HL-60 (cell line): ENCODE data around the gene SLC7A1.

Source experiments
- DNase-seq, 2 experiments: peaks; one replicate each; pipeline ENCODE4 v3.0.0-alpha.2; 2010 to 2020; ENCODE audit warnings: low read depth in 1 of 2, low spot score in 1 of 2
- H3K27ac ChIP-seq: fragments of 250-450 bp; sonication (Bioruptor Pico); replicated peaks from 2 replicates; pipeline ENCODE4 v1.5.1; 2020; ENCODE audit warnings: mild to moderate bottlenecking, moderate library complexity
- H3K27me3 ChIP-seq: fragments of 250-450 bp; sonication (Bioruptor Pico); 2 replicates; pipeline ENCODE4 v1.5.1; 2021; ENCODE audit warnings: mild to moderate bottlenecking, moderate library complexity; ENCODE audit not compliant: insufficient read depth, poor library complexity, severe bottlenecking
- H3K4me3 ChIP-seq: replicated peaks from 2 replicates; pipeline ENCODE4 v1.5.1; 2011; ENCODE audit warnings: mild to moderate bottlenecking, control low read depth, low read length; ENCODE audit not compliant: insufficient read depth
- GABPA ChIP-seq: IDR thresholded peaks from 2 replicates; pipeline ENCODE4 v1.6.1; 2012; ENCODE audit warnings: low read depth
- POLR2AphosphoS5 ChIP-seq: IDR thresholded peaks from 2 replicates; pipeline ENCODE4 v1.6.1; 2012; ENCODE audit warnings: low read depth
- SPI1 ChIP-seq: IDR thresholded peaks from 2 replicates; pipeline ENCODE4 v1.6.1; 2012; ENCODE audit warnings: low read depth, mild to moderate bottlenecking, borderline replicate concordance
- TF ChIP-seq, protein P1 (sequence below): IDR thresholded peaks from one replicate; pipeline ENCODE4 v1.5.1; 2011; ENCODE audit warnings: low read length, control low read depth, inconsistent platforms; ENCODE audit not compliant: insufficient read depth
- TF ChIP-seq, protein P2 (sequence below): IDR thresholded peaks from 2 replicates; pipeline ENCODE4 v1.6.1; 2012; ENCODE audit warnings: low read depth; ENCODE audit not compliant: insufficient replicate concordance

The SLC7A1 gene

GRCh38 chr13:29514720-29515310 is 80.7 kb downstream of the SLC7A1 start:
- no peak overlapping the region for H3K4me3 ChIP-seq
- TF ChIP-seq, protein P1, sequence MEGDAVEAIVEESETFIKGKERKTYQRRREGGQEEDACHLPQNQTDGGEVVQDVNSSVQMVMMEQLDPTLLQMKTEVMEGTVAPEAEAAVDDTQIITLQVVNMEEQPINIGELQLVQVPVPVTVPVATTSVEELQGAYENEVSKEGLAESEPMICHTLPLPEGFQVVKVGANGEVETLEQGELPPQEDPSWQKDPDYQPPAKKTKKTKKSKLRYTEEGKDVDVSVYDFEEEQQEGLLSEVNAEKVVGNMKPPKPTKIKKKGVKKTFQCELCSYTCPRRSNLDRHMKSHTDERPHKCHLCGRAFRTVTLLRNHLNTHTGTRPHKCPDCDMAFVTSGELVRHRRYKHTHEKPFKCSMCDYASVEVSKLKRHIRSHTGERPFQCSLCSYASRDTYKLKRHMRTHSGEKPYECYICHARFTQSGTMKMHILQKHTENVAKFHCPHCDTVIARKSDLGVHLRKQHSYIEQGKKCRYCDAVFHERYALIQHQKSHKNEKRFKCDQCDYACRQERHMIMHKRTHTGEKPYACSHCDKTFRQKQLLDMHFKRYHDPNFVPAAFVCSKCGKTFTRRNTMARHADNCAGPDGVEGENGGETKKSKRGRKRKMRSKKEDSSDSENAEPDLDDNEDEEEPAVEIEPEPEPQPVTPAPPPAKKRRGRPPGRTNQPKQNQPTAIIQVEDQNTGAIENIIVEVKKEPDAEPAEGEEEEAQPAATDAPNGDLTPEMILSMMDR, result no peak
- TF ChIP-seq SPI1, result no peak
- no peak for TF ChIP-seq GABPA
- TF ChIP-seq, protein P2, sequence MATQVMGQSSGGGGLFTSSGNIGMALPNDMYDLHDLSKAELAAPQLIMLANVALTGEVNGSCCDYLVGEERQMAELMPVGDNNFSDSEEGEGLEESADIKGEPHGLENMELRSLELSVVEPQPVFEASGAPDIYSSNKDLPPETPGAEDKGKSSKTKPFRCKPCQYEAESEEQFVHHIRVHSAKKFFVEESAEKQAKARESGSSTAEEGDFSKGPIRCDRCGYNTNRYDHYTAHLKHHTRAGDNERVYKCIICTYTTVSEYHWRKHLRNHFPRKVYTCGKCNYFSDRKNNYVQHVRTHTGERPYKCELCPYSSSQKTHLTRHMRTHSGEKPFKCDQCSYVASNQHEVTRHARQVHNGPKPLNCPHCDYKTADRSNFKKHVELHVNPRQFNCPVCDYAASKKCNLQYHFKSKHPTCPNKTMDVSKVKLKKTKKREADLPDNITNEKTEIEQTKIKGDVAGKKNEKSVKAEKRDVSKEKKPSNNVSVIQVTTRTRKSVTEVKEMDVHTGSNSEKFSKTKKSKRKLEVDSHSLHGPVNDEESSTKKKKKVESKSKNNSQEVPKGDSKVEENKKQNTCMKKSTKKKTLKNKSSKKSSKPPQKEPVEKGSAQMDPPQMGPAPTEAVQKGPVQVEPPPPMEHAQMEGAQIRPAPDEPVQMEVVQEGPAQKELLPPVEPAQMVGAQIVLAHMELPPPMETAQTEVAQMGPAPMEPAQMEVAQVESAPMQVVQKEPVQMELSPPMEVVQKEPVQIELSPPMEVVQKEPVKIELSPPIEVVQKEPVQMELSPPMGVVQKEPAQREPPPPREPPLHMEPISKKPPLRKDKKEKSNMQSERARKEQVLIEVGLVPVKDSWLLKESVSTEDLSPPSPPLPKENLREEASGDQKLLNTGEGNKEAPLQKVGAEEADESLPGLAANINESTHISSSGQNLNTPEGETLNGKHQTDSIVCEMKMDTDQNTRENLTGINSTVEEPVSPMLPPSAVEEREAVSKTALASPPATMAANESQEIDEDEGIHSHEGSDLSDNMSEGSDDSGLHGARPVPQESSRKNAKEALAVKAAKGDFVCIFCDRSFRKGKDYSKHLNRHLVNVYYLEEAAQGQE, result no peak
- no peak for TF ChIP-seq POLR2AphosphoS5
- no peaks in the 10 kb centered on the region for H3K27me3 ChIP-seq
- no peak overlapping the region for H3K27ac ChIP-seq
- no peak for DNase-seq

DNA sequence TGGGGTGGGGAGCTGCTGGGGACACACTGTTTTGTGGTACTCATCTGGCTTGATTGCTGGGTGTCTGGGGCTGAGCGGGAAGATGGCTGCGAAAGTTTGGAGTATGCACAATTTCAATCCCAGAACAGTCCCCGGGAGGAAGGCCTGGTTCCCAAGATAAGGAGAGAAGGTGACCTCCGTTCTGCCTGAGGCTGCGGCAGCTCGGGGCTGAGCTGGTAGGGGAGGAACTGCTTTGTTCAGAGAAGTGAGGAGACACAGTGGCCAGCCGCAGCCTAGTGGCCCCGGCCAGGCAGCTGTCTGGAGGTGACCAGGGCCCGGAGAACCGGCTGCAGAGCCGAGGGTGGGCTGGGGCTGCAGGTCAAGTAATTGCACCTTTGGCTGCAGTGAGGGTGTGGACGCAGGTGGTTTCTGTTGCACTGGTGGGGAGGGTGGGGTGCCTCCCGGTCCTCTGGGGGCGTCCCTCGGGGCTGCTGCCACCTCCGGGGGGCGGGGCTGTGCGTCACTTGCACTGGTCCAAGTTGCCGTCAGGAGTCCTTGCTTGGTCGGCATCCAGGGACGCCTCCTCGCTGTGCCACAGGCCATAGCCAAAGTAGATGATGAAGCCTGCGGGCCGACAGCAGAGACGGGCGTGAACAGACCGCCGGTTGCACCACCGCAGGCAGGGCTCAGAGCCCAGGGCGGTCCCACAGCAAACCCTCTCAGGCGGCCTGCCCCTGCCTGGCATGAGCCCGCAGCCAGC is 81.3 kb downstream of the SLC7A1 start:
- no peaks in the 10 kb centered on the region for H3K27me3 ChIP-seq
- TF ChIP-seq, protein P1, result no peak
- TF ChIP-seq SPI1, result no peak
- TF ChIP-seq GABPA, result no peak
- TF ChIP-seq POLR2AphosphoS5, result no peak; the same call in 1 of the 2 replicates
- H3K27ac ChIP-seq, result no peak overlapping the region
- H3K4me3 ChIP-seq, result no peak overlapping the region
- no peak for DNase-seq

DNA sequence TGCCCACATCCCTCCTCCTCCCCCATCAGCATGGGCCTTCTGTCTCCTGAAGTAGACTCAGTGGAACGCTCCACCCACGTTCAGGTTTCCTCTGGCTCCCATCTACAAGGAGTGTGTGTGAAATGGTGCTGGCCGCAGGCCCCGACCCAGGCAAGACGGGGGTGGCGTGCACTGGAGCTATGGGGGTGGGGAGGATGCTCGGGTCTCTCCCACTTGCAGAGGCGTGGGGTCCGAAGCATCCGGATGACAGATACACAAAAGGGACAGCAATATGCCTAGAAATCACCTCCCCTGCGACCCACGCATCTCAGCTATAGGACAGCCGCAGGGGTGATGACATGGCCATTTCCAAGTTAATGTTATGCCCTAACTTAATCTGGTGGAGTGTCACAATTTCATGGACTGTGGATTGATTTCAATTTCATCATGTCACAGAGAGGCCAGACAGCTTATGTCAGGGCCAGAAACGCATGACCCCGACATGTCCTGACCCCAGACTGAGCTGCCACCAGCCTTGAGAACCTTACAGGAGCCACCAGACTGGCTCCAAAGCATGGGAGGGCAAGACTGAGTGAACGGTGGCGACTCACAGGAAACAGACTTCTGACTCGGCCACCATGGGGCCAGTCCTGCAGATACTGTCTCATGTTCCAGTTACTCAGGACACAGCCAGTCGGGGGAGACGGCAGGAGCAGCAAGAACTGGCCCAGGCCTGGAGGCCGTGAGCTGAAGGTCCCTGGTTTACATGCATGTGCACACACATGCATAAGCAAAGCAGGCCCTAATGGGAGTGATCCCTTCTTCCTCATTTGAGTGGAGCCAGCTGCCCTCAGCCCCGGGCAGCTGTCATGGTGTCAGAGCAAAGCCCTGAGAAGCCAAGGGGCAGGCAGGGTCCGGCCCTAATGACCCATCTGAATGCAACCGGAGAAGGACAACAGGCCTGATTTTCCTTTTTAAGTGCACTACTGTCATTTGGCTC is 82.2 kb downstream of the SLC7A1 start:
- Histone ChIP-seq H3K27me3 (no peaks in the 10 kb centered on the region), H3K4me3 (no peak overlapping the region), H3K27ac (no peak overlapping the region)
- no peak for DNase-seq
- TF ChIP-seq, protein P1, result no peak
- TF ChIP-seq GABPA (no peak), POLR2AphosphoS5 (no peak), SPI1 (no peak)

GRCh38 chr13:29511980-29512379 is 83.5 kb downstream of the SLC7A1 start:
- Histone ChIP-seq H3K27me3 (no peaks in the 10 kb centered on the region), H3K27ac (no peak overlapping the region), H3K4me3 (no peak overlapping the region)
- DNase-seq, result no peak
- TF ChIP-seq, protein P1, result no peak
- TF ChIP-seq SPI1 (no peak), POLR2AphosphoS5 (no peak), GABPA (no peak)
- TF ChIP-seq, protein P2, result no peak
